PC-9 (cell line): ENCODE measurements around the gene TF. TPM values are rescaled to one million over a fixed set of nuclear protein-coding genes. Genes with fewer than 3 reads are reported as not detected.

Experiments used
- BruUV-seq: library from RNA; stranded (reverse); fragments of 400-500 nt; replicated peaks from 2 replicates; lab custom pipeline; 2021; lab: Mats Ljungman, UMichigan
- CTCF ChIA-PET: fragments of 300-600 bp; sonication (Branson Sonifier 250); formaldehyde crosslinking; loops from one replicate; lab custom pipeline; 2022; ENCODE audit warnings: antibody characterized with exemption; lab: Charles Lee
- POLR2A ChIA-PET: fragments of 300-600 bp; sonication (Branson Sonifier 250); formaldehyde crosslinking; loops from one replicate; lab custom pipeline; 2022; ENCODE audit warnings: antibody characterized with exemption; ENCODE audit not compliant: unreplicated experiment; lab: Charles Lee
- DNase-seq, 2 experiments: peaks; one replicate each; pipeline versions ENCODE4 v3.0.0 to v3.0.0-alpha.2; 2015 to 2022; ENCODE audit warnings: mixed read lengths in 1 of 2
- H2AFZ ChIP-seq: fragments of 200-600 bp; sonication (generic); 2 replicates; pipeline ENCODE4 v1.8.1; 2017; ENCODE audit warnings: antibody characterized with exemption
- H3F3A ChIP-seq: fragments of 200-600 bp; sonication (generic); 2 replicates; pipeline ENCODE4 v1.8.1; 2017; ENCODE audit warnings: antibody characterized with exemption, mild to moderate bottlenecking, low read depth; ENCODE audit not compliant: insufficient read depth
- H3K27ac ChIP-seq: fragments of 200-600 bp; sonication (generic); 2 replicates; pipeline ENCODE4 v1.6.1; 2016; ENCODE audit warnings: mixed run types
- H3K27me3 ChIP-seq: fragments of 200-600 bp; sonication (generic); 2 replicates; pipeline ENCODE4 v1.6.1; 2016; ENCODE audit warnings: low read depth, mixed run types; ENCODE audit not compliant: insufficient read depth
- H3K36me3 ChIP-seq: fragments of 200-600 bp; sonication (generic); 2 replicates; pipeline ENCODE4 v1.6.1; 2016; ENCODE audit warnings: low read depth, mixed run types
- H3K4me1 ChIP-seq: fragments of 200-600 bp; sonication (generic); replicated peaks from 2 replicates; pipeline ENCODE4 v1.6.1; 2016; ENCODE audit warnings: mixed run types; ENCODE audit not compliant: insufficient read depth
- H3K4me2 ChIP-seq: fragments of 200-600 bp; sonication (generic); 2 replicates; pipeline ENCODE4 v1.6.1; 2017; ENCODE audit warnings: mixed run types
- H3K4me3 ChIP-seq: fragments of 200-600 bp; sonication (generic); 2 replicates; pipeline ENCODE4 v1.6.1; 2016; ENCODE audit warnings: mixed run types
- H3K79me2 ChIP-seq: fragments of 200-600 bp; sonication (generic); 2 replicates; pipeline ENCODE4 v1.6.1; 2017; ENCODE audit warnings: low read depth, mixed run types
- H3K9me2 ChIP-seq: fragments of 200-600 bp; sonication (generic); 2 replicates; pipeline ENCODE4 v1.8.1; 2017; ENCODE audit warnings: mild to moderate bottlenecking; ENCODE audit not compliant: insufficient read depth
- H3K9me3 ChIP-seq: fragments of 200-600 bp; sonication (generic); 2 replicates; pipeline ENCODE4 v1.8.1; 2016; ENCODE audit warnings: low read depth; ENCODE audit not compliant: insufficient read depth
- H4K20me1 ChIP-seq: fragments of 200-600 bp; sonication (generic); 2 replicates; pipeline ENCODE4 v1.8.1; 2017; ENCODE audit not compliant: insufficient read depth
- CTCF ChIP-seq: fragments of 200-600 bp; sonication (generic); conservative IDR thresholded peaks from 2 replicates; pipeline ENCODE4 v1.6.1; 2017; ENCODE audit warnings: mixed run types, antibody characterized with exemption, mild to moderate bottlenecking, moderate library complexity
- EZH2 ChIP-seq: fragments of 200-600 bp; sonication (generic); IDR thresholded peaks from 2 replicates; pipeline ENCODE4 v1.8.0; 2017; ENCODE audit warnings: antibody characterized with exemption, low read depth
- intact Hi-C: fragments of 100-400 bp; cut with micrococcal nuclease; formaldehyde crosslinking; loops from one replicate; pipeline ENCODE4 v1.10.0; 2022; ENCODE audit not compliant: unreplicated experiment
- total RNA-seq: library from RNA; stranded (reverse); gene quantifications from 2 replicates; pipeline ENCODE4 v1.2.3, GENCODE V29; 2021

Gene TF
- total RNA-seq, 1 experiment from 2014 or later: 0.24 TPM

- Histone ChIP-seq H4K20me1 (no peaks in the 10 kb centered on the region), H3K79me2 (no peaks in the 10 kb centered on the region), H3K27me3 (0 out of 2 replicates have a peak, but pooled peaks cover 8% of the 10 kb centered on the region), H2AFZ (no peak overlapping the region), H3F3A (no peaks in the 10 kb centered on the region), H3K4me3 (no peak overlapping the region), H3K36me3 (no peaks in the 10 kb centered on the region), H3K9me3 (no peaks in the 10 kb centered on the region), H3K4me2 (no peak overlapping the region), H3K9me2 (no peaks in the 10 kb centered on the region), H3K27ac (no peak overlapping the region), H3K4me1 (no peaks in the 10 kb centered on the region)
- POLR2A ChIA-PET: no interaction called here
- no peak for DNase-seq
- intact Hi-C loops: no loop called here
- TF ChIP-seq CTCF (no peak), EZH2 (no peak)
- CTCF ChIA-PET: no interaction called here
- BruUV-seq: no TSS peak
Observed at GRCh38 chr3:133783762-133784161, 37.6 kb downstream of the TF start.

DNA sequence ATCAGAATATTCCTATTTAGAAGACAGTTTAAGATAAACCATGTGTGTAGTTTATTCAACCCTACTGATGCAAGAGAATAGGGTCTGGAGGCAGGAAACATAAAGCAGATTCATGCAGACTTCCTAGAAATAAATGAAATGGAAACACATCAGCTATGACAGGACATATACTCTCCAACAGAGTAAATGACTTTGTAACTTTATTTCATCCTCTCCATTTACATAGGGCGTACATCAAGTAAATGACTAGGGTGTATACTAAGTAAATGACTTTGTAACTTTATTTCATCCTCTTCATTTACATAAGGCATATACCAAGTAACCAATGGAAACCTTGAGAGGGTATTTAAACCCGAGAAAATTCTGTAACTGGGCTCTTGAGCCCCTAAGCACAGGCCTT is 41.8 kb downstream of the TF start:
- H3K27ac ChIP-seq: no peak overlapping the region
- CTCF ChIA-PET: no interaction called here
- no peaks in the 10 kb centered on the region for H3K4me1 ChIP-seq
- no peak overlapping the region for H3K4me2 ChIP-seq
- H3K9me3 ChIP-seq: peaks cover 22% of the 10 kb centered on the region; the same call in 1 of the 2 replicates
- intact Hi-C loops: no loop called here
- TF ChIP-seq EZH2 (no peak), CTCF (no peak)
- H2AFZ ChIP-seq: no peak overlapping the region
- no peak overlapping the region for H3K4me3 ChIP-seq
- POLR2A ChIA-PET: no interaction called here
- BruUV-seq: no TSS peak
- DNase-seq: no peak
- no peaks in the 10 kb centered on the region for H4K20me1 ChIP-seq
- no peaks in the 10 kb centered on the region for H3K36me3 ChIP-seq
- H3K27me3 ChIP-seq: no peaks in the 10 kb centered on the region
- no peaks in the 10 kb centered on the region for H3K9me2 ChIP-seq
- H3F3A ChIP-seq: no peaks in the 10 kb centered on the region
- H3K79me2 ChIP-seq: no peaks in the 10 kb centered on the region

DNA sequence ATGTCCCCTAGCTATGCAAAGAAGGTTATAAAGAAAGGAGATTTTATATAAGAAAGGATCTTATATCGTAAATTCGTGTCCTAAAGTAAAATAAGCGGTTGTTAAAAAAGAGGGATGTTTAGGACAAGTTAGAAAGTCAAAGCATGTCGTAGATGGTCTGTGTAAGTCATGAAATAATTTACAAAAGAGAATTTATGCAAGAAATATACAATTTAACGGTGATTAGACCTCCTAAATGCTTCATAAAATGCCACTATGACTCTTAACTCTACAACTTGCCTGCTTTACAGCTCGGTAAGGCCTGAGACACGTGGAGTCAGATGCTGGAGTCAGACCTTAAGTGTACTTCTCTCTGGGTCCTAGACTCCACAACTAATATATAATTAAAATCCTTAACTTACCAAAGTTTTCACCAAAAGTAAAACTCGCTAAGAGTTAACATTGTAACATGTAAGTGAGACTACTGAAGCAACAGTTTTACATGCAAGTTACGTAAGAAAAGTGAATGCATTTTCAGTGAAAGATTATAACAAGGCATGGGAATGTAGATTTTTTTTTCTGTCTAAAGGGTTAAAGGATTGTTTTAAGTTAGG is 46.1 kb downstream of the TF start:
- intact Hi-C loops: no loop called here
- Histone ChIP-seq H3K36me3 (no peaks in the 10 kb centered on the region), H2AFZ (no peak overlapping the region), H3K27me3 (no peaks in the 10 kb centered on the region), H3K4me1 (peaks cover 5% of the 10 kb centered on the region; the same call in 1 of the 2 replicates), H3K9me2 (no peaks in the 10 kb centered on the region), H3K4me2 (no peak overlapping the region), H3F3A (no peaks in the 10 kb centered on the region; the same call in 1 of the 2 replicates), H4K20me1 (no peaks in the 10 kb centered on the region), H3K9me3 (peaks cover 33% of the 10 kb centered on the region), H3K79me2 (no peaks in the 10 kb centered on the region), H3K4me3 (no peak overlapping the region), H3K27ac (no peak overlapping the region)
- TF ChIP-seq CTCF: no peak
- no peak for TF ChIP-seq EZH2
- DNase-seq: no peak
- POLR2A ChIA-PET: no interaction called here
- BruUV-seq: no TSS peak
- CTCF ChIA-PET: no interaction called here
